ENCODE data around the gene EGLN3.

GRCh38 chr14:33902363-33902762 lies 48.5 kb downstream of the EGLN3 start:
- TF ChIP-seq CTCF (IDR thresholded peaks at IDR 0.05; ENCODE audit: low read depth, low read length, poor library complexity, severe bottlenecking) (no peak), EZH2phosphoT487 (IDR thresholded peaks at IDR 0.05; ENCODE audit: borderline replicate concordance, low read length) (no peak)

Measured in DOHH2 (cell line).